ENCODE data around the gene PTPRA. TPM values are rescaled to one million over a fixed set of nuclear protein-coding genes. Genes with fewer than 3 reads are reported as not detected.

The PTPRA gene
- polyA plus RNA-seq, 1 experiment, result 46.2 TPM

GRCh38 chr20:2838170-2838797 is 35.0 kb upstream of the PTPRA start:
- Histone ChIP-seq H3K27me3 (ENCODE audit: control insufficient read depth, insufficient read depth, low read length) (no peaks in the 10 kb centered on the region), H3K4me3 (ENCODE audit: low read depth, low read length) (no peak overlapping the region), H3K36me3 (ENCODE audit: control insufficient read depth, insufficient read depth, low read length) (peaks cover 11% of the 10 kb centered on the region)
- ChIA-PET POLR2A (no interaction called here), CTCF (interaction anchor here (0.6 to 4.3 kb wide), 4 partner anchors 14 to 149 kb away, joined by 3 to 26 read pairs (median 4); no protein-coding TSS in a partner anchor)
- no peak for DNase-seq (ENCODE audit: low read depth)
- TF ChIP-seq CTCF (IDR thresholded peaks at IDR 0.05; ENCODE audit: insufficient read depth, low read depth, low read length), result no peak

- ChIA-PET POLR2A (no interaction called here), CTCF (interaction anchor here (0.8 to 4.3 kb wide), 4 partner anchors 9 to 85 kb away, joined by 3 to 26 read pairs (median 4); no protein-coding TSS in a partner anchor)
- H3K27me3 ChIP-seq (ENCODE audit: control insufficient read depth, insufficient read depth, low read length), result no peaks in the 10 kb centered on the region
- no peak for TF ChIP-seq CTCF (IDR thresholded peaks at IDR 0.05; ENCODE audit: insufficient read depth, low read depth, low read length)
- H3K36me3 ChIP-seq (ENCODE audit: control insufficient read depth, insufficient read depth, low read length), result peaks cover 11% of the 10 kb centered on the region
- H3K4me3 ChIP-seq (ENCODE audit: low read depth, low read length), result no peak overlapping the region
- DNase-seq (ENCODE audit: low read depth), result no peak
Measured at GRCh38 chr20:2838847-2839671, 34.2 kb upstream of the PTPRA start.

- POLR2A ChIA-PET, result interaction anchor here (1.3 kb wide), 1 partner anchor 8 kb away, joined by 3 read pairs; no protein-coding TSS in a partner anchor
- H3K27me3 ChIP-seq (ENCODE audit: control insufficient read depth, insufficient read depth, low read length), result no peaks in the 10 kb centered on the region
- CTCF ChIA-PET, result interaction anchor here (0.8 to 4.3 kb wide), 3 partner anchors 10 to 85 kb away, joined by 3 to 26 read pairs (median 3); no protein-coding TSS in a partner anchor
Measured at GRCh38 chr20:2839732-2840137, 33.5 kb upstream of the PTPRA start.

GRCh38 chr20:2840138-2840966 is 32.9 kb upstream of the PTPRA start, which contains the start of the genes PCED1A and VPS16:
TSS of gene PCED1A (minus strand) at chr20:2840655. CDS start at chr20:2839912, 743 bp downstream.
TSS of gene VPS16 (plus strand) at chr20:2840745. CDS start at chr20:2840775, 30 bp downstream.
- CTCF ChIA-PET, result interaction anchor here (0.8 to 4.3 kb wide), 5 partner anchors 10 to 89 kb away, joined by 3 to 26 read pairs (median 3); no protein-coding TSS in a partner anchor
- peaks cover 9% of the 10 kb centered on the region for H3K36me3 ChIP-seq (ENCODE audit: control insufficient read depth, insufficient read depth, low read length)
- peak within 1 kb of the TSS; percentile 89 for H3K4me3 ChIP-seq (ENCODE audit: low read depth, low read length)
- TF ChIP-seq CTCF (IDR thresholded peaks at IDR 0.05; ENCODE audit: insufficient read depth, low read depth, low read length), result no peak
- peak; percentile 24 for DNase-seq (ENCODE audit: low read depth)
- H3K27me3 ChIP-seq (ENCODE audit: control insufficient read depth, insufficient read depth, low read length), result no peaks in the 10 kb centered on the region
- POLR2A ChIA-PET, result interaction anchor here (1.3 kb wide), 1 partner anchor 8 kb away, joined by 3 read pairs; no protein-coding TSS in a partner anchor

More at GRCh38 chr20:2839732-2840137, 33.5 kb upstream of the PTPRA start:
- no peak for TF ChIP-seq CTCF (IDR thresholded peaks at IDR 0.05; ENCODE audit: insufficient read depth, low read depth, low read length)
- Histone ChIP-seq H3K4me3 (ENCODE audit: low read depth, low read length) (peak overlapping the region; percentile 89), H3K36me3 (ENCODE audit: control insufficient read depth, insufficient read depth, low read length) (peaks cover 11% of the 10 kb centered on the region)
- no peak for DNase-seq (ENCODE audit: low read depth)
